ENCODE data around the gene DYTN. TPM values are rescaled to one million over a fixed set of nuclear protein-coding genes. Genes with fewer than 3 reads are reported as not detected.

Gene DYTN
- total RNA-seq, 1 donor from 2014 or later = not detected

- ATAC-seq (ENCODE audit: low read depth) = no peak
- H3K4me3 Mint-ChIP-seq = no peak overlapping the region
- TF ChIP-seq, protein P1, sequence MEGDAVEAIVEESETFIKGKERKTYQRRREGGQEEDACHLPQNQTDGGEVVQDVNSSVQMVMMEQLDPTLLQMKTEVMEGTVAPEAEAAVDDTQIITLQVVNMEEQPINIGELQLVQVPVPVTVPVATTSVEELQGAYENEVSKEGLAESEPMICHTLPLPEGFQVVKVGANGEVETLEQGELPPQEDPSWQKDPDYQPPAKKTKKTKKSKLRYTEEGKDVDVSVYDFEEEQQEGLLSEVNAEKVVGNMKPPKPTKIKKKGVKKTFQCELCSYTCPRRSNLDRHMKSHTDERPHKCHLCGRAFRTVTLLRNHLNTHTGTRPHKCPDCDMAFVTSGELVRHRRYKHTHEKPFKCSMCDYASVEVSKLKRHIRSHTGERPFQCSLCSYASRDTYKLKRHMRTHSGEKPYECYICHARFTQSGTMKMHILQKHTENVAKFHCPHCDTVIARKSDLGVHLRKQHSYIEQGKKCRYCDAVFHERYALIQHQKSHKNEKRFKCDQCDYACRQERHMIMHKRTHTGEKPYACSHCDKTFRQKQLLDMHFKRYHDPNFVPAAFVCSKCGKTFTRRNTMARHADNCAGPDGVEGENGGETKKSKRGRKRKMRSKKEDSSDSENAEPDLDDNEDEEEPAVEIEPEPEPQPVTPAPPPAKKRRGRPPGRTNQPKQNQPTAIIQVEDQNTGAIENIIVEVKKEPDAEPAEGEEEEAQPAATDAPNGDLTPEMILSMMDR (IDR thresholded peaks at IDR 0.05) = no peak
- no peak for DNase-seq
- no peak overlapping the region for H3K27ac Mint-ChIP-seq
- CTCF ChIA-PET = no interaction called here
- H3K4me1 Mint-ChIP-seq = no peaks in the 10 kb centered on the region
- peaks cover 15% of the 10 kb centered on the region for H3K27me3 Mint-ChIP-seq
- intact Hi-C loops (cut with micrococcal nuclease) = no loop called here
- POLR2A ChIA-PET = no interaction called here
- no peaks in the 10 kb centered on the region for H3K36me3 Mint-ChIP-seq (ENCODE audit: low read depth)
- H3K9me3 Mint-ChIP-seq = peaks cover 5% of the 10 kb centered on the region
These were observed 38.6 kb upstream of the DYTN start for GRCh38 chr2:206756816-206757215.

GRCh38 chr2:206740800-206741199 lies 22.6 kb upstream of the DYTN start:
- TF ChIP-seq, protein P1 (IDR thresholded peaks at IDR 0.05) = no peak
- intact Hi-C loops (cut with micrococcal nuclease) = no loop called here
- peaks cover 13% of the 10 kb centered on the region for H3K27me3 Mint-ChIP-seq
- H3K4me1 Mint-ChIP-seq = no peaks in the 10 kb centered on the region
- POLR2A ChIA-PET = no interaction called here
- CTCF ChIA-PET = interaction anchor here (0.9 kb wide), 1 partner anchor 59 kb away, joined by 3 read pairs; no protein-coding TSS in a partner anchor
- H3K9me3 Mint-ChIP-seq = no peaks in the 10 kb centered on the region
- no peaks in the 10 kb centered on the region for H3K36me3 Mint-ChIP-seq (ENCODE audit: low read depth)
- DNase-seq (no peak), ATAC-seq (ENCODE audit: low read depth) (no peak)
- H3K27ac Mint-ChIP-seq = no peak overlapping the region
- no peak overlapping the region for H3K4me3 Mint-ChIP-seq

- H3K27ac Mint-ChIP-seq = no peak overlapping the region
- DNase-seq (no peak), ATAC-seq (ENCODE audit: low read depth) (no peak)
- ChIA-PET CTCF (no interaction called here), POLR2A (no interaction called here)
- peaks cover 15% of the 10 kb centered on the region for H3K27me3 Mint-ChIP-seq
- TF ChIP-seq, protein P1 (IDR thresholded peaks at IDR 0.05) = no peak
- no peaks in the 10 kb centered on the region for H3K4me1 Mint-ChIP-seq
- no peaks in the 10 kb centered on the region for H3K9me3 Mint-ChIP-seq
- intact Hi-C loops (cut with micrococcal nuclease) = no loop called here
- no peaks in the 10 kb centered on the region for H3K36me3 Mint-ChIP-seq (ENCODE audit: low read depth)
- H3K4me3 Mint-ChIP-seq = no peak overlapping the region
These were observed 21.1 kb upstream of the DYTN start for GRCh38 chr2:206739271-206739670.

- Mint-ChIP-seq H3K36me3 (ENCODE audit: low read depth) (no peaks in the 10 kb centered on the region), H3K4me1 (no peaks in the 10 kb centered on the region), H3K27ac (no peak overlapping the region), H3K9me3 (peaks cover 2% of the 10 kb centered on the region), H3K4me3 (no peak overlapping the region), H3K27me3 (peaks cover 15% of the 10 kb centered on the region)
- ChIA-PET POLR2A (no interaction called here), CTCF (no interaction called here)
- intact Hi-C loops (cut with micrococcal nuclease) = no loop called here
- DNase-seq (no peak), ATAC-seq (ENCODE audit: low read depth) (no peak)
- TF ChIP-seq, protein P1 (IDR thresholded peaks at IDR 0.05) = no peak
These were observed 18.7 kb upstream of the DYTN start for GRCh38 chr2:206736935-206737334.

GRCh38 chr2:206733341-206733740 lies 15.1 kb upstream of the DYTN start:
- Mint-ChIP-seq H3K36me3 (ENCODE audit: low read depth) (no peaks in the 10 kb centered on the region), H3K4me1 (no peaks in the 10 kb centered on the region), H3K27ac (no peak overlapping the region), H3K9me3 (peaks cover 2% of the 10 kb centered on the region), H3K27me3 (peaks cover 17% of the 10 kb centered on the region), H3K4me3 (no peak overlapping the region)
- TF ChIP-seq, protein P1 (IDR thresholded peaks at IDR 0.05) = no peak
- CTCF ChIA-PET = no interaction called here
- POLR2A ChIA-PET = no interaction called here
- DNase-seq (no peak), ATAC-seq (ENCODE audit: low read depth) (no peak)
- intact Hi-C loops (cut with micrococcal nuclease) = no loop called here

Measured in activated B cell treated with CpG ODN at 0.5 μM for 24 hours (primary cell).